T-helper 17 cell (primary cell): Measurements from ENCODE around the gene UNC13D. TPM values are rescaled to one million over a fixed set of nuclear protein-coding genes. Genes with fewer than 3 reads are reported as not detected.

ENCODE experiments used
- ATAC-seq: fragments of 150-1000 bp; cut with Tn5 transposase; 2 replicates; pipeline ENCODE4 v1.10.0; 2021; ENCODE audit warnings: mild to moderate bottlenecking, moderate library complexity
- DNase-seq, 3 donors: peaks; one replicate each; pipeline versions ENCODE4 v3.0.0 to v3.0.0-alpha.2; 2020 to 2021
- H3K9me3 ChIP-seq: one replicate; pipeline ENCODE4 v1.7.0; 2013; ENCODE audit warnings: low read length, mild to moderate bottlenecking; ENCODE audit not compliant: control insufficient read depth, poor library complexity, severe bottlenecking
- H3K27ac Mint-ChIP-seq: one replicate; pipeline ENCODE4 v1.8.0; 2022; ENCODE audit warnings: mild to moderate bottlenecking, moderate library complexity, mixed read lengths
- H3K27me3 Mint-ChIP-seq: one replicate; pipeline ENCODE4 v1.8.0; 2022; ENCODE audit warnings: mixed read lengths
- H3K36me3 Mint-ChIP-seq: one replicate; pipeline ENCODE4 v1.8.0; 2022; ENCODE audit warnings: low read depth, mixed read lengths
- H3K4me1 Mint-ChIP-seq: one replicate; pipeline ENCODE4 v1.8.0; 2022; ENCODE audit warnings: mild to moderate bottlenecking, mixed read lengths
- H3K4me3 Mint-ChIP-seq: one replicate; pipeline ENCODE4 v1.8.0; 2022; ENCODE audit warnings: mild to moderate bottlenecking, moderate library complexity, mixed read lengths
- total RNA-seq, 4 donors: library from RNA in 2 of 4; stranded (reverse) in 2 of 4; gene quantifications; one replicate each; pipeline ENCODE4 v1.2.3 and lab custom pipeline; 2022 to 2026

Gene UNC13D
- total RNA-seq, 2 donors from 2014 or later: 164 TPM

GRCh38 chr17:75822119-75822799 lies 21.9 kb downstream of the UNC13D start:
- H3K36me3 Mint-ChIP-seq: peaks cover 4% of the 10 kb centered on the region
- no peak for DNase-seq
- H3K4me3 Mint-ChIP-seq: no peak overlapping the region
- no peaks in the 10 kb centered on the region for H3K9me3 ChIP-seq
- ATAC-seq: peak; percentile 75
- peak overlapping the region; percentile 90 for H3K27ac Mint-ChIP-seq
- no peaks in the 10 kb centered on the region for H3K27me3 Mint-ChIP-seq
- H3K4me1 Mint-ChIP-seq: peaks cover 28% of the 10 kb centered on the region

GRCh38 chr17:75821552-75821951 lies 22.7 kb downstream of the UNC13D start:
- ATAC-seq (no peak), DNase-seq (no peak)
- no peaks in the 10 kb centered on the region for H3K27me3 Mint-ChIP-seq
- H3K9me3 ChIP-seq: no peaks in the 10 kb centered on the region
- peak overlapping the region; percentile 66 for H3K4me3 Mint-ChIP-seq
- H3K4me1 Mint-ChIP-seq: peaks cover 25% of the 10 kb centered on the region
- peak overlapping the region; percentile 90 for H3K27ac Mint-ChIP-seq
- peaks cover 4% of the 10 kb centered on the region for H3K36me3 Mint-ChIP-seq

- H3K9me3 ChIP-seq: no peaks in the 10 kb centered on the region
- DNase-seq (no peak), ATAC-seq (no peak)
- Mint-ChIP-seq H3K27ac (peak overlapping the region; percentile 90), H3K36me3 (peaks cover 4% of the 10 kb centered on the region), H3K4me1 (peaks cover 24% of the 10 kb centered on the region), H3K4me3 (no peak overlapping the region), H3K27me3 (no peaks in the 10 kb centered on the region)
Observed at GRCh38 chr17:75820094-75821080, 23.8 kb downstream of the UNC13D start.

- H3K4me3 Mint-ChIP-seq: no peak overlapping the region
- ATAC-seq: no peak
- no peaks in the 10 kb centered on the region for H3K9me3 ChIP-seq
- H3K27ac Mint-ChIP-seq: no peak overlapping the region
- DNase-seq: no peak
- H3K27me3 Mint-ChIP-seq: no peaks in the 10 kb centered on the region
- peaks cover 4% of the 10 kb centered on the region for H3K36me3 Mint-ChIP-seq
- H3K4me1 Mint-ChIP-seq: peaks cover 22% of the 10 kb centered on the region
Observed at GRCh38 chr17:75819678-75820077, 24.5 kb downstream of the UNC13D start.

GRCh38 chr17:75819116-75819515 lies 25.1 kb downstream of the UNC13D start:
- Mint-ChIP-seq H3K36me3 (peaks cover 4% of the 10 kb centered on the region), H3K4me3 (no peak overlapping the region), H3K27me3 (no peaks in the 10 kb centered on the region), H3K4me1 (peaks cover 22% of the 10 kb centered on the region), H3K27ac (peak overlapping the region; percentile 62)
- ATAC-seq: no peak
- DNase-seq: no peak
- no peaks in the 10 kb centered on the region for H3K9me3 ChIP-seq

GRCh38 chr17:75818326-75818885 lies 25.8 kb downstream of the UNC13D start:
- H3K4me3 Mint-ChIP-seq: no peak overlapping the region
- DNase-seq (no peak), ATAC-seq (no peak)
- H3K4me1 Mint-ChIP-seq: peaks cover 22% of the 10 kb centered on the region
- peaks cover 4% of the 10 kb centered on the region for H3K36me3 Mint-ChIP-seq
- no peaks in the 10 kb centered on the region for H3K27me3 Mint-ChIP-seq
- no peaks in the 10 kb centered on the region for H3K9me3 ChIP-seq
- H3K27ac Mint-ChIP-seq: peak overlapping the region; percentile 62

GRCh38 chr17:75817571-75817970 lies 26.6 kb downstream of the UNC13D start:
- Mint-ChIP-seq H3K4me1 (peaks cover 22% of the 10 kb centered on the region), H3K27me3 (no peaks in the 10 kb centered on the region), H3K27ac (no peak overlapping the region), H3K36me3 (peaks cover 4% of the 10 kb centered on the region), H3K4me3 (no peak overlapping the region)
- DNase-seq (no peak), ATAC-seq (no peak)
- no peaks in the 10 kb centered on the region for H3K9me3 ChIP-seq

GRCh38 chr17:75816693-75817092 lies 27.5 kb downstream of the UNC13D start:
- Mint-ChIP-seq H3K4me1 (peaks cover 16% of the 10 kb centered on the region), H3K27me3 (no peaks in the 10 kb centered on the region), H3K27ac (no peak overlapping the region), H3K36me3 (peaks cover 6% of the 10 kb centered on the region), H3K4me3 (no peak overlapping the region)
- DNase-seq (no peak), ATAC-seq (no peak)
- H3K9me3 ChIP-seq: no peaks in the 10 kb centered on the region

- no peak for ATAC-seq
- no peak for DNase-seq
- Mint-ChIP-seq H3K27ac (no peak overlapping the region), H3K4me1 (peaks cover 10% of the 10 kb centered on the region), H3K27me3 (no peaks in the 10 kb centered on the region), H3K36me3 (peaks cover 6% of the 10 kb centered on the region), H3K4me3 (no peak overlapping the region)
- H3K9me3 ChIP-seq: no peaks in the 10 kb centered on the region
Observed at GRCh38 chr17:75815399-75815798, 28.8 kb downstream of the UNC13D start.

- Mint-ChIP-seq H3K4me1 (peaks cover 10% of the 10 kb centered on the region), H3K4me3 (no peak overlapping the region), H3K27me3 (no peaks in the 10 kb centered on the region)
Observed at GRCh38 chr17:75814900-75815373, 29.3 kb downstream of the UNC13D start.

GRCh38 chr17:75814021-75814395 lies 30.2 kb downstream of the UNC13D start:
- no peak overlapping the region for H3K4me3 Mint-ChIP-seq
- no peaks in the 10 kb centered on the region for H3K9me3 ChIP-seq
- DNase-seq: no peak
- no peaks in the 10 kb centered on the region for H3K27me3 Mint-ChIP-seq
- peaks cover 4% of the 10 kb centered on the region for H3K36me3 Mint-ChIP-seq
- ATAC-seq: no peak
- H3K27ac Mint-ChIP-seq: no peak overlapping the region
- peaks cover 5% of the 10 kb centered on the region for H3K4me1 Mint-ChIP-seq

More at GRCh38 chr17:75814900-75815373, 29.3 kb downstream of the UNC13D start:
- Mint-ChIP-seq H3K36me3 (peaks cover 6% of the 10 kb centered on the region), H3K27ac (no peak overlapping the region)
- no peak for DNase-seq
- H3K9me3 ChIP-seq: no peaks in the 10 kb centered on the region
- ATAC-seq: no peak

GRCh38 chr17:75813081-75814020 lies 30.9 kb downstream of the UNC13D start:
- Mint-ChIP-seq H3K4me1 (peaks cover 6% of the 10 kb centered on the region), H3K27me3 (no peaks in the 10 kb centered on the region), H3K36me3 (peaks cover 2% of the 10 kb centered on the region), H3K27ac (no peak overlapping the region), H3K4me3 (no peak overlapping the region)
- DNase-seq (no peak), ATAC-seq (no peak)
- no peaks in the 10 kb centered on the region for H3K9me3 ChIP-seq
